ENCODE data around the gene ZNF583.

GRCh38 chr19:56398809-56399208 is 5.3 kb upstream of the ZNF583 start:
- TF ChIP-seq POLR2A (IDR thresholded peaks at IDR 0.05) (no peak), CTCF (IDR thresholded peaks at IDR 0.05) (no peak)

Measured in heart left ventricle (tissue), 13 donors.